Left lobe of liver (tissue), 2 donors: ENCODE measurements around the gene ZBTB20. TPM values are rescaled to one million over a fixed set of nuclear protein-coding genes. Genes with fewer than 3 reads are reported as not detected.

Experiments used
- ATAC-seq: fragments of 200-7000 bp; cut with Tn5 transposase; one replicate; pipeline ENCODE4 v1.9.1; 2020; ENCODE audit warnings: mild to moderate bottlenecking, moderate library complexity
- DNase-seq: peaks from one replicate; pipeline ENCODE4 v3.0.0-alpha.2; 2020; ENCODE audit warnings: low spot score
- total RNA-seq: library from RNA; stranded (reverse); gene quantifications from one replicate; pipeline ENCODE4 v1.2.1, GENCODE V29; 2021
- donor health status: DM: no; HTN: no; CAD: no; lungs with moderate emphysema.
- donor health status: DM: no; HTN: yes; CAD: no.

The ZBTB20 gene
- total RNA-seq, 1 donor from 2014 or later = 50.6 TPM

- DNase-seq = no peak
Measured at GRCh38 chr3:114565216-114565615, 581.9 kb downstream of the ZBTB20 start.

GRCh38 chr3:114563720-114564119 is 583.4 kb downstream of the ZBTB20 start:
- ATAC-seq (no peak), DNase-seq (no peak)

More at GRCh38 chr3:114565216-114565615, 581.9 kb downstream of the ZBTB20 start:
- no peak for ATAC-seq

- DNase-seq (no peak), ATAC-seq (no peak)
Measured at GRCh38 chr3:114562557-114562956, 584.5 kb downstream of the ZBTB20 start.

- no peak for DNase-seq
- no peak for ATAC-seq
Measured at GRCh38 chr3:114558271-114558670, 588.8 kb downstream of the ZBTB20 start.

- ATAC-seq = no peak
- DNase-seq = no peak
Measured at GRCh38 chr3:114557791-114558190, 589.3 kb downstream of the ZBTB20 start.

GRCh38 chr3:114556657-114557213 is 590.4 kb downstream of the ZBTB20 start:
- no peak for DNase-seq
- ATAC-seq = no peak

GRCh38 chr3:114554731-114555130 is 592.4 kb downstream of the ZBTB20 start:
- ATAC-seq = no peak
- DNase-seq = no peak

- ATAC-seq (no peak), DNase-seq (no peak)
Measured at GRCh38 chr3:114553949-114554593, 593.0 kb downstream of the ZBTB20 start.

GRCh38 chr3:114552527-114552812 is 594.6 kb downstream of the ZBTB20 start:
- no peak for ATAC-seq
- no peak for DNase-seq

GRCh38 chr3:114551770-114552526 is 595.1 kb downstream of the ZBTB20 start:
- DNase-seq = no peak
- ATAC-seq = no peak

GRCh38 chr3:114550165-114550564 is 596.9 kb downstream of the ZBTB20 start:
- DNase-seq = no peak
- no peak for ATAC-seq

- ATAC-seq = peak; percentile 39
- DNase-seq = no peak
Measured at GRCh38 chr3:114545193-114545592, 601.9 kb downstream of the ZBTB20 start.

GRCh38 chr3:114542359-114542758 is 604.7 kb downstream of the ZBTB20 start:
- DNase-seq (no peak), ATAC-seq (no peak)

- DNase-seq (no peak), ATAC-seq (no peak)
Measured at GRCh38 chr3:114539525-114539924, 607.6 kb downstream of the ZBTB20 start.

GRCh38 chr3:114538211-114538610 is 608.9 kb downstream of the ZBTB20 start:
- ATAC-seq (no peak), DNase-seq (no peak)

GRCh38 chr3:114528517-114528916 is 618.6 kb downstream of the ZBTB20 start:
- DNase-seq (no peak), ATAC-seq (peak; percentile 51)

- ATAC-seq = peak; percentile 73
Measured at GRCh38 chr3:114527036-114527644, 619.9 kb downstream of the ZBTB20 start.

GRCh38 chr3:114525278-114525677 is 621.8 kb downstream of the ZBTB20 start:
- DNase-seq (no peak), ATAC-seq (no peak)

More at GRCh38 chr3:114527036-114527644, 619.9 kb downstream of the ZBTB20 start:
- no peak for DNase-seq

GRCh38 chr3:114519415-114519814 is 627.7 kb downstream of the ZBTB20 start:
- ATAC-seq (peak; percentile 68), DNase-seq (no peak)

GRCh38 chr3:114518206-114518808 is 628.8 kb downstream of the ZBTB20 start:
- DNase-seq (no peak), ATAC-seq (no peak)

GRCh38 chr3:114510201-114510600 is 636.9 kb downstream of the ZBTB20 start:
- ATAC-seq (peak; percentile 19), DNase-seq (no peak)
